SW480 (cell line): ENCODE measurements around the gene INO80D.
A peak's percentile ranks its signal among the peaks of the same experiment; 100 is the strongest.
"Not testable (repeated sequence)": the region's sequence is repeated elsewhere in the genome, so short reads cannot be mapped to it uniquely, and the experiment has no call there.

ENCODE experiments used
- DNase-seq: peaks from one replicate; pipeline ENCODE4 v3.0.0-alpha.2; 2016; ENCODE audit warnings: low spot score

INO80D gene

DNA sequence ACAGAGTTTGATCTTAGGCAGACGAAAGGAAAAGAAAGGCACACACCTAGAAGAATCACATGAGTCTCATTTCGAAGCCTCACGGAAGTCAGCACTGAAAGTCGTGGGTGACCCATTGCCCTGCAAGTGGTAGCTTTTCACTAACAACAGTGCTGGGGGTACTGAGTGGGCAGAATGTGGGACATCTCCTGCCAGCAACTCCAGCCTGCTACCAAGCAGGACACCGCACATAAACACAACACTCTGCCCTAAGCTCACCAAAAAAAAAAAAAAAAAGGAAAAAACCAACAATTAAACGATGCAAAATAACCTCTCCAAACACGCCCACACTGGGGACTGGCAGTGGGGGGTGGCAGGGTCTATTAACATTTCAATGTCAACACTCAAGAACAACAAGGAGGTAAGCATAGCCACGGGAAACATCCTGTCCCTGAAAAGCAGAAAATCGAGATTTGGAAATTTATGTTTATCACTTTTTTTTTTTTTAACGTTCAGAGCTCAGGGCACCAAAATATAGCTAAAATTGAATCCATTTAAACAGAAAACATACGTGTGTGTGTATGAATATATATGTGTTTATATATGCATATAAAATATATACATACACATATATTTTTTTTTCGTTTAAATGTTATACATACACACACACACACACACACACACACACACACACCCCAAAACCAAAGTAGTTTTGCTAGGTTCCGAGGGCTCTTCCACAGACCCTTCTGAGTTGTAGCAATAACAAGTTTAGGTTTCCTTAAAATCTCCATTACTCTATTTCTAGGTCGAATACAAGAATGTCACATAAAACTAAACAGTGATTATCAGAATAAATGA, 2.2 kb downstream of the INO80D start:
- peak; percentile 30 for DNase-seq

DNA sequence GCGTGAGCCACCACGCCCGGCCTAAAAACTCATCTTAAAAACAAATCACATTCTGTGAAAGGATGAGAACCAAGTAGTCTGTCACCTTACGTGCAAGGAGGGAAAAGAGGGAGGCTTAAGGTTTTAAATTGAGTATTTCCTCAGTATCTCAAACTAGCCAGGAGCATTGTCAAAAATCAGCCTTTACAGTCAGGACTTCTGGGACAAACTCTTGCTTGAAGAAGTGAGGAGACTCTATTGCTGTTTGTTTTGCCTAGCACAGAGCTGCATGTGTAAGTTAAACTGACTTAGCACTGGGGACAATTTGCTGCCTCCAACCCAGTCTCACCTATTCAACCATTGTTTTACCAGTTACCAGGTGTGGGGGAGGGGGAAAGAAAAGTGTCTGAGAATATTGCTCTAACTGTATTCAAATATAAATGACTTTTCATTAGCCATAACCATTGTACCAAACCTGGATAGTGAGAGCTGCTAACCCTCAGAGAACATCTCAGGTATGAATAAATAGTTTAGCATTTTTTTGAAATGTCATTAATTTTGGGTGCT, 3.6 kb downstream of the INO80D start:
- no peak for DNase-seq

DNA sequence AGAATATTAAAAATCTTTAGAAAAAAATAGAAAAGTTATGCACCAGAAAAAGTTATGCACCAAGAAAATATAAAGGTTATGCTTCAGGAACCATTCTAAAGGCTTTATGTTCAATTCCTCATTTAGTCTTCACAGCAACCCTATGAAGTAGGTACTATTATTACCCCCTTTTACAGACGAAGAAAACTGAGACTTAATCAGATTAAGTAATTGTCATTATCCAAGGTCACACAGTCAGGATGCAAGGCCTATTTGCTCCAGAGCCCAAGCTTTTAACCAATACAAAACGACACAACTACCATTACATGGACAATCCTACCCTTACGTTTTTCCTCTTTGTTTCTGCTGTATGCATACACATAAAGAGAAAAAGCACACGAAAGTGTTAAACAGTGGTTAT, 5.0 kb downstream of the INO80D start:
- DNase-seq, result no peak

DNA sequence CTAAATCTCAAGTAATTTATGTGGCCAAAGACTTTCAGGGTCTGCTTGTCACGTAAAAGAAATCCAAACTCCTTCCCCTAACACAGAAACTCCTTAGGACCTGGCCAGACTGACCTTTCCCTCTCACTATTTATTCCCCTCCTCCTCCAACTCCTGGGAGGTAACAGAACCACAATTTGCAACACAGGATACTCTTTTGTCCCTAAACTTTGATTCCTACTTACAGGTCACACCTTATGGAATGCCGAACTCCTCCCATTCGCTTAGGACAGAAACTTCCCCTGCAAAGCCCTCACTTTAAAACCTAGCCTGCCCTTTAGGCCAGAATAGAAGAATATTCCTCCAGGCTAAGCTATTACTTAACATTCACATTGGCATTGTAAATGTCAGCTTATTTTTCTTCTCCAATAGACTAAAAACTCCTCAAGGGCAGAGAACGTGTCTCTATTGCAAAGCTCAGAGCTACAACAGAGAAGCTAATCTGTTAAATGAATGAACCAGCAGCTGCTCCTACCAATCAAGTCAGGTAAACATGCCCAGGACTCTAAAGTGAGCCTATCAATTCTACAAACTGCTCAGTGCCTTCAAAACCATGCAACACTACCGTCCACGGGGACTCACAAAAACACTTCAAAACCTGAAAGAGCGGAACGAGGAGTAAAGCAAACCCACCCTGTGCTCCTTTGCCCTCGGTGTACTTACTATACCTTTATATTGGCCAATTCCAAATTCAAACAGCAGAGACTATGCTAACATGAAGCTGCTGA, 6.1 kb downstream of the INO80D start:
- DNase-seq, result no peak

DNA sequence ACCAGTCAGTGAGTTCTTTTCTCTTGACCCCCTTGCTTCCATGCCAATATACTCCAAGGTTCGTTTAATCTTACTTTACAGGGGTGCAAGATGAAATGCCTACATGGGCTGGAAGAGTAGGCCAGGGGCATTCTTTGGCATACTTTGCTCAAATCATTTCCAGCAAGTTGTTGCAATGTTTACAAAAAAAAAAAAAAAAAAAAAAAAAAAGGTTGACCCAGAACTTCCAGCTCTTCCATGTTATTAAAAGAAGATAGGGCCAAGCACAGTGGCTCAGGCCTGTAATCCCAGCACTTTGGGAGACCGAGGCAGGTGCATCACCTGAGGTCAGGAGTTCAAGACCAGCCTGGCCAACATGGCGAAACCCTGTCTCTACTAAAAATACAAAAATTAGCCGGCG, 8.1 kb downstream of the INO80D start:
- DNase-seq, result not testable (repeated sequence)

DNA sequence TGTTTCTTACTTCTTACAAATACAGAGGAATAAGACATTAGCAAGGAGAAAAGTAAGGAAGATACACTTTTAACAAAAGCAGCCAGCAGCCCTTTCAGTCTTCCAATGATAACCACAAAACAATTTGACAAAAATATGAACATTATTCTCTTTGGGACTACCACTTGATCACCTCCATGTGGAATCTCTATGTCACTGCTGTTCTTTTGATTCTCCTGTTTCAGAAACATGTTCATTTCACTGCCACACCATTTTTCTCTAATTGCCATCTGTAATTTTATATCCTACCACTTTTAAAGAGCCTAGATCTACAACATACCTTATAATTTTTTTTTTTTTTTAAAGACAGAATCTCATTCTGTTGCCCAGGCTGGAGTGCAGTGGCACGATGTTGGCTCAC, 10.9 kb downstream of the INO80D start:
- DNase-seq, result no peak

DNA sequence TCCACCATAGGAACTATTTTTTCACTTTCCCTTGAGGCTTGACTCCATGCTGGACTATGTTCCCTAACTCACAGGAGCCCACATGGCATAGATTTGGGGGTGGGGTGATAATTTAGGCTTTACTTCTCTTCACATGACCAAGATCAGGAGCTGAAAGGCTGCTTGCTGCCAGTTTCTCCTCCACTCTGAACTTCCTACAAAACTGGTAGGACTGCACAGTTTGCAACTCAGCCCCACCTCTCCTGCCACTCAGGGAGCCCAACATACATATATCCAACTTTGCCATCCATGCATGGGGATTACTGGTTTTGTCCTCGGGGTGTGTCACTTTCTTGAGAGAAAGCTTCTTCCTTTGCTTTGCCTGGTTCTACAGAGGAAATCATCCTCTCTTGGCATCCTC, 14.2 kb downstream of the INO80D start:
- DNase-seq, result no peak

DNA sequence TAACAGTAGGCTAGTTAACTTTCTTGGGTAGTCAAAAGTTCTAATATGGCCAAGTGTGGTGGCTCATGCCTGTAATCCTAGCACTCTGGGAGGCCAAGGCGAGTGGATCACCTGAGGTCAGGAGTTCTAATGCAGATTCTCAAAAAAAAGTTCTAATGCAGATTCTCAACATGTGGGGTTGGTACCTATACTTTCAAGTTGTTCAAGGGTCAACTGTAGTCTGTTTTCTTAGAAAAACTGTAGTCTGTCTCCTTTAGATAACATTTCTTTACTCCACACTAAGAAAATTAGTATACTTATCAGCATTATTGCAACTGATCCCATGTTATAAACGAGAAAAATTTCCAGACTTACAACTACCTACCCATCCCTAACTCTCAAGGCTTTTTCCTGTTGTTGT, 16.6 kb downstream of the INO80D start:
- DNase-seq, result no peak

DNA sequence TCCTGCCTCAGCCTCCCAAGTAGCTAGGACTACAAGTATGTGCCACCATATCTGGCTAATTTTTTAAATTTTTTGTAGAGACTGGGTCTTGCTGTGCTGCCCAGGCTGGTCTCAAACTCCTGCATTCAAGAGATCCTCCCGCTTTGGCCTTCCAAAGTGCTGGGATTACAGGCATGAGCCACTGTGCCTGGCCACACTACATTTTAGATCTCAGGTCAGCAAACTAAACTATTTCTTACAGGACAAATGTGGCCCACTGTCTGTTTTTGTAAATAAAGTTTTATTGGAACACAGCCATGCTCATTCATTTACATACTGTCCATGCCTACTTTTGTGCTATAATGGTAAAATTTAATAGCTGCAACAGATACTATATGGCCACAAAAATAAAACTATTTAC, 17.8 kb downstream of the INO80D start:
- no peak for DNase-seq

DNA sequence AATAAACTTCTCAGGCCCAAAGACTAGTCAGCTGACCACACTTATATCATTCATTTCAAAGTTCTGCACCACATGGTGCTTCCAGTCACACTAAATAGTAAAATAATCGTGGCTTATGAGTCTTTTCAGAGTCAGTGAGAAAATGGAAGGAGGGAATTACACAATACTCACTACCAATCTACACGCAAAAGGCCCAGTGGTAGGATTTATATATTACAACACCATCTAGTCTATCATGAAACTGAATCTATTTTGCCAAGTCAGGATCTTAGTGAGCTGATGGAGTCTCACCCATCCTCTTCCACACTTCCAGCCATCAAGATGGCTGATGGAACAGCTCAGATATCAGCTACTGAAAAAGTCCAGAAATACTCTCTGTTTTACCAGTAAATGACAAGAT, 21.9 kb downstream of the INO80D start:
- DNase-seq, result no peak

DNA sequence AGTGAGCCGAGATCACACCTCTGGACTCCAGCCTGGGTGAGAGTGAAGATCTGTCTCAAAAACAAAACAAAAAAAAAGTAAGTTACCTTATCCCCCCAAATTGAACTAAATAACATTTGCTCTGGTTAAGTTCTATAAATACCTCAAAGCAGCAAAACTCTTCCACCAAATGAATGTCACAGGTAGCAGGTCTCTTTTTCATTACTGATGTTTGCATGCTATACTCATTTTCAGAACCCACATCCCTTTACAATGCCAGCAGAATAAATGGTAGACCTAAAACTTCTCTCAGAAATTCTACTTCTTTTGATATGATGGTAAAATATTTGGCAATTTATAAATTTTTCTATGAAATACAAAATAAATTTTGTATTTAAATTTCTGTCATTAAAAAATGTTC, 22.3 kb downstream of the INO80D start:
- DNase-seq, result no peak

DNA sequence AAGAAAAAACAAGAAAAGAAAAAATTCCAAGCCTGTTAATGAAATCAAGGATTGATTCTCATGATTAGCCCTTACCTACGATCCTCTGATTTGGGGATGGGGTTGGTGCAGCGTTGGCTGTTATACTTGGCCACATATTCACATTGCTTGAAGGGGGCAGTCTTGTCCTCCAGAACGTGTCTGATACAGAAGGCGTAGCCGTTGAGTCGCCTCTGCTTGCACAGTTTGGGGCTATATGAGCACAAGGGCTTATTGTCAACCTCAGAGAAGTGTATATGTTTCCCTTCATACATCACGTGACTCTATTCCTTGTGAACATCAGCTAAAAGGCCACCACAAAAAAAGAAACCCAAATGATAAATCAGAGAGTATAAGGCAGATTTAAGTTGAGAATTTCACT, 23.2 kb downstream of the INO80D start:
- DNase-seq, result no peak

DNA sequence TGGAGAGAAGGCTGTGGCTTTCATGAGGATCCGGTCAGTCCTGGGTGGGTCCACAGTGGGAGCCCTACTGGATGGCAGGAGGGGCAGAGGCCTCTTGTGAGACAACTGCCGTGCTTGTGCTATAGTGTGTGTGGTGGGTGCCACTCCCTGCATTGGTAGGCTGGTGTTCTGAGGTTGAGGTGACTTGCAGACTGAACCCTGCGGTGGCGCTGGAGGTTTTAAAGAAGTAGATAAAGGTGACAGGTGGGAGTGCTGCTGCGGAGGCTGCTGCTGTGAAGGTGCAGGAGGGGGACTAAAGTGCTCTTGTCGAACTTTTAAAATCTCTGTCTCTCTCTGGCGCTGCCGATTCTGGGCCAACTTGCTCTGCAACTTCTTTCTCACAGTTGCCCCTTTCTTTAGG, 29.7 kb downstream of the INO80D start:
- DNase-seq, result no peak

DNA sequence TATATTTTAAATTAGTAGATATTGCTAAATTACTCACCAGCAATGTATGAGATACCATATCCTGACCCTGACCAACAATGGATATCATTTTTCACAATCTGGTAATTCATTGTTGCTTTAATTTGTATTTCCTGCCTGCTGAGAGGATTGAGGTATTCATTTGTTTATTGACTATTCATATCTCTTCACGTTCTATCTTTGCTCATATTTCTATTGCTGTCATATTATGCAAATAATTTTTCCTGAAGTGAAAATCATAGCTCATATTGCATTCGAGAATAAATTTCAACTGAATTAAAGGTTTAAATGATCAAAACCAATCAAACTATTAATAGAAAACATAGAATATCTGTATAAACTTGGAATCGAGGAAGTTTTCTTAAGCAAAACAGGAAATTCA, 31.0 kb downstream of the INO80D start:
- no peak for DNase-seq

DNA sequence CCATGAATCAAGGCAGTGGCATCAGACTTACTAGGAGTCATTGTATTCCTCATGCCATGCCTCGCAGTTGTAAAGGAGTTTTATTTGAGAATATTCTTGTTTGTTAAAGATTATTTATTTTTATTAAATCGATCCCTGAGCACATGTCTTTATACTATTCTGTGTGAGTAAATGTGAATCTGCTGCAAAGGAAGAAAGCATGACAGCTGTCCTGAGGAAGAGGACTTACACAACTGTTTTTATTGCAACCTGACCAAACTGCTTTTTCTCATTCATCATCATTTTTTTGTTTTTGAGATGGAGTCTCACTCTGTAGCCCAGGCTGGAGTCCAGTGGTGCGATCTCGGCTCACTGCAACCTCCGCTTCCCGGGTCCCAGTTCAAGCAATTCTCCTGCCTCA, 34.1 kb downstream of the INO80D start:
- no peak for DNase-seq

DNA sequence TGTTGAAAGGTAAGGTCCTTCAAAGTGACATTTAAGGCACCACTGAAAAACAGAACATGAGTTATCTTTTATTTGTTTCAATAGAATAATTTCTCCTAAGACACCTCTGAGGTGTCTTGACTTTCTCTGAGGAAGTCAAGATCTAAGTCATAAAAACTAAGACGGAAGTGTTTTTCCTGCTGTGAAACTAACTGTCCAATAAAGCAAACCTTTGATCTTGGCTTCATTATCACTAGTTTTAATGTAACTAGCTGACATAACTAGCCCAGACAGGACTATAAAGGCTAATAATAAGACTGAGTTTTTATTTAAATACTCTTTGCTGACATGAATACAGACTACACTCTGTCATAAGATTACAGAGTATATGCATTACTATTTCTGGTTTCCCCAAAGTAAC, 36.6 kb downstream of the INO80D start:
- no peak for DNase-seq

DNA sequence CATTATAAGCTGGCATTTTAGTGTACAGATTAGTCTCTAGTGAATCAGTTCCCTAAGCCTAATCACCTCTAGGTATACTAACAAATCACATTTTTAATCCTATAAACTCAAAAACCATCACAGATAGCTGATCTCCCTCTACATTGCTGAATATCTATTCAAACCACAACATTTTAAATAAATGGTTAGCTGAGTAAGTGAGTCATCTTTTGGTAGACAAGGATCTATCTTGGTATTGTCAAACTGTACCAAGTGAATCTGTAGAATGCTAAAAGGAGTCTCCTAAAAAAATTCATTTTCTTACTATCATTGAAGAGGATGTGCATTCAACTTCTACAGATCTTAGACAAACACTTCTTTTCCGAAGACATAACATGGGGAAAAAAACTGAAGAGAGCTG, 40.7 kb downstream of the INO80D start:
- DNase-seq, result no peak

DNA sequence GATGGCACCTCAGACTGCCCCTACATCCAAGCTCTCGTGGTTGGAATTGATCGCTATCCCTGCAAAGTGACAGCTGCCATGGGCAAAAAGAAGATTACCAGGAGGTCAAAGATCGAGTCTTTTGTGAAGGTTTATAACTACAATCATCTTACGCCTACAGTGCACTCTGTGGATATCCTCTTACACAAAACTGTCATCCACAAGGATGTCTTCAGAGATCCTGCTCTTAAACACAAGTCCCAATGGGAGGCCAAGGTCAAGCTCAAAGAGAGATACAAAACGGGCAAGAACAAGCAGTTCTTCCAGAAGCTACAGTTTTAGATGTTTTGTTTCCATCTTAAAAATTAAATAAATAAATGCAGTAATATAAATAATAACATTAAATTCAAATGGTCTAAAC, 45.4 kb downstream of the INO80D start:
- DNase-seq, result no peak

DNA sequence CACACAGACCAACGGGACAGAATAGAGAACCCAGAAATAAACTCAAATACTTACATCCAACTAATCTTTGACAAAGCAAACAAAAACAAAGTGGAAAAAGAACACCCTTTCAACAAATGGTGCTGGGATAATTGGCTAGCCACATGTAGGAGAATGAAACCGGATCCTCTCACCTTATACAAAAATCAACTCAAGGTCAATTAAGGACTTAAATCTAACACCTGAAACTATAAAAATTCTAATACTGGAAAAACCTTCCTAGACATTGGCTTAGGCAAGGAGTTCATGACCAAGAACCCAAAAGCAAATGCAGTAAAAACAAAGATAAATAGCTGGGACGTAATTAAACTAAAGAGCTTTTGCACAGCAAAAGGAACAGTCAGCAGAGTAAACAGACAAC, 50.6 kb downstream of the INO80D start:
- not testable (repeated sequence) for DNase-seq

DNA sequence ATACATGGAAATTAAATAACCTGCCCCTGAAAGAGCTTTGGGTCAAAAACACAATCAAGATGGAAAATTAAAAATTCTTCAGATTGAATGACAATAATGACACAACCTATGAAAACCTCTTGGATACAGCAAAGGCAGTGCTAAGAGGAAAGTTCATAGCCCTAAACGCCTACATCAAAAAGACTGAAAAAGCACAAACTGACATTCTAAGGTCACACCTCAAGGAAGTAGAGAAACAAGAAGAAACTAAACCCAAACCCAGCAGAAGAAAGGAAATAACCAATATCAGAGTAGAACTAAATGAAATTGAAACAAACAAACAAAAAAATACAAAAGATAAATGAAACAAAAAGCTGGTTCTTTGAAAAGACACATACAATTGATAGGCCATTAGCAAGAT, 52.5 kb downstream of the INO80D start:
- not testable (repeated sequence) for DNase-seq

DNA sequence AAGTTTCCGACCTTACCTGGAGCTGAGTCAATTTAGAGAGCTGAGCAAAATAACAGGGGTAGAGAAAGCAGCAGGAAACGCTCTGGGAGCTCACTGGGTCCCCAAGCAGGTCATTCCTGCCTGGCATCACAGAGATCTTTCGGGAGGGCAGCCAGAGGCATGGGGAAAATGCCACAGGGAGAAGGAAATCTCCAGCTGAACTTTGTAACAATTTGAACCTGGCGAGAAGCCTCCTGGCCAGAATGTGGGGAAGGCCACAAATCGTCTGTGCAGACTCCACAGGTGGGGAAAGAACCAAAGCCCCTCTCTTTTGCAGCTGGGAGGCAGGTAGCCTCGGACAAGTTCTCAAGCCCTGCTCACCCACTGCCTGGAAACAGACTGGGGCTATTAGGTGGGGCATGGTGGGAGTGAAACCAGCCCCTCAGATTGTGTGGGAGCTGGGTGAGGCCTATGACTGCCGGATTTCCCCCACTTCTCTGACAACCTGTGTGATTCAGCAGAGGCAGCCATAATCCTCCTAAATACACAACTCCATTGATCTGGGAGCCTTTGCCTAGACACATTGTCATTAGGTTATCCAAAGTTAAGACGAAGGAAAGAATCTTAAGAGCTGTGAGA, 53.9 kb downstream of the INO80D start:
- DNase-seq, result no peak

DNA sequence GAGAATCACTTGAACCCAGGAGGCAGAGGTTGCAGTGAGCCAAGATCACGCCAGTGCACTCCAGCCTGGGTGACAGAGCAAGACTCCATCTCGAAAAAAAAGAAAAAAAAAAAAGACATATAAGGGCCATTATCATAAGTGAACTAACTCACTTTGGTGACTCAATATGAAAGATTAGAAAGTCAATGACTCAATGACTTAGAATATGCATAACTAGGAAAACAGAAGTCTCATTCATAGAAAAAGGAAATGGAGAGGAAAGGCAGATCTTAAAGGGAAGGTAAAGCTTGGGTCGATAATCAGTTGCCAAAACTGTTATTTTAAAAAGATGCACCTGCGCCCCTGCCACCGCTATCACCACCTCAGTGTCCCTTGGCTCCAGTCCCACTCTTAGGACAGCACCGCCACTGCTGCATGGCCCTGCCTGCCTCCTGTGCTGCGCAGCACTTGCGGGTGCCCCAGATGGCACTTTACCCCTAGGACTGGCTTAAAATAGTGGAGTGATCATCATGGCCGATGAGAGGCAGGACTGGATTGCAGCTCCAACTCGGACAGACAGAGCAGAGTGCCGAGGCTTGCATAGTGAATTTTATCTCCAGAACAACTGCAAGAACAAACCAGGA, 54.7 kb downstream of the INO80D start:
- no peak for DNase-seq
